ENCODE measurements around the gene ZNF835.
"Not testable (repeated sequence)": the region's sequence is repeated elsewhere in the genome, so short reads cannot be mapped to it uniquely, and the experiment has no call there.

The ZNF835 gene

DNA sequence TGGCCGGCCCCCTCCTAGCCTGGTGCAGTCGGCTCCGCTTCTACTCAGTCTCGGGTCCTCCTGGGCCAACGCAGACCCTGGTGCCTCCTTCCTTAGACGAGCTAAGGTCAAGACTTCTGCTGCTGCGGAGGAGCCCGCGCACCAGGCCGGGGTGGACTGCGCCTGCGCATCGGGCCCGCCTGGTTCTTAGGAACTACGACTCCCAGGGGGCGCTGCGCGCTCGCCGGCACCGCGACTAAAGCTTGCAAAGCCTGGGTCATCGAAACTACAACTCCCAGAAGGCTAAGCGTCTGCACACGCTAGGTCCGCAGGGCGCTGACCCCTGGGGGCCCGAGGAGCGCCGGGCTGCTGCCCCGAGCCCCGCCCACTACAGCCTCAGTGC is at the start of gene ZNF835:
Gene ZNF835, minus strand, starts transcription at position 145 of the 382 bp plus-strand sequence. CDS start 6,559 bp downstream, outside the sequence.
- DNase-seq = no peak

DNA sequence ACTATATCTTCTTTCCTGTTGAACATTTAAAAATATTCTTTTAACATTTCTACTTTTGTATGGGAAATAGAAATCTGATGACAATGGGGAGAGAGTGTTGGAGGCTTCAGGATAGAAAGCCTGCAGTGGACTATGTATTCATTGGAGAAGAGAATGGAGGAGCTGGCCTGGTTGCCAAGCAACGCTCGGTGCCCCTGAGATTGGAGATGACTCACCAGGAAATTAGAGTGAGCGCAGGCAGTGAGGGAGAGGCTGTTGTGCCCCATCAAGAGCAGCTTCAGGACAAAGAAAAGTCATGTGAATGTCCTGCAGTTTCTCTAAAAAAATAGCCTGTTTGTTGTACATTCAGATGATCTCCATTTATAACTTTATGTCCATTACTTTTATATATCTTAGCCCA is 48.7 kb upstream of the ZNF835 start:
- DNase-seq = no peak

DNA sequence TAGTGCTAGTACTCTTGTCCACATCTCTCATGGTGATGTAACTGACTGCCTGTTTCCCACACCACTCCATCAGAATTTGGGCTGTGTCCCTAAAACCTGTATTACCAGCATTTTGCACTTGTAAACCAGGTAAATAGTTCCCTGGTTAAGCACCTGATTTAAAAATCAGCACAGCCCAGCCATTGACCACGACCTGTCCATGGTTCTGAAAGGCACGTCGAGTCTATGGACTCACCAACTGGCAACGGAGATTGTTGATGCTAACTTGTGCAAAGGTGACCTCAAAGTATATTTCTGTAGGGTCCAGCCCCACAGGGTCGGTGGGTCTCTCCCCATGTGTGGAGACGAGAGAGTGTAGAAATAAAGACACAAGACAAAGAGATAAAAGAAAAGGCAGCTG is 46.7 kb upstream of the ZNF835 start:
- no peak for DNase-seq

DNA sequence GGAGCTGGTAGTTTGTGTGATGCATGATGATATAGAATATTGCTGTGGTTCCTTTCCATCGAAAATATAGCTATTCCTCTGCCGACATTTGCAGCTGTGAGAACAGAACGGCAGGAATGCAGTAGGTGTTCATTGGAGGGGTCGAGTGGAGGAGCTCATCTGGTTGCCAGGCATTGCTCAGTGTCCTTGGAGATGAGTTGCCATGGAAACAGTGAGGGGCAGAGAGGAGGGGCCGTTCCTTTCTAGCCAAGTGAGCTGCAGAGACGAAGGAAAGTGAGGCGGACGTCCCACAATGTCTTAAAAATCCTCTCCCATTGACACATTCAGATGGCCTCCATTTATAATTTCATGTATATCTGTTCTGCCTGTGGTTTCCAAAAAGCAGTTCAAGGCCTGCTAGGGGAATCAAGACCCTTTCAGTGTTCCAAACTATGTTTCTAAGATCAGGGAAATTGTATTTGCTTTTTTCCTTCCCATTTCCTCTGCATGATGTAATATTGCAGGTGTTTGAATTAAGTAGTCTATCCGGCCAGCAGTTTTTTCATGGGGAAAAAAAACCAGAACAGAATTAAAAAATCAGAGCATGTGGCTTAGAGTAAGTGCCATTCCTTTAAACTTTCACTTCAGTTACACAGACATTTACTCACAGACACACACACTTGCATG is 41.2 kb upstream of the ZNF835 start:
- no peak for DNase-seq

DNA sequence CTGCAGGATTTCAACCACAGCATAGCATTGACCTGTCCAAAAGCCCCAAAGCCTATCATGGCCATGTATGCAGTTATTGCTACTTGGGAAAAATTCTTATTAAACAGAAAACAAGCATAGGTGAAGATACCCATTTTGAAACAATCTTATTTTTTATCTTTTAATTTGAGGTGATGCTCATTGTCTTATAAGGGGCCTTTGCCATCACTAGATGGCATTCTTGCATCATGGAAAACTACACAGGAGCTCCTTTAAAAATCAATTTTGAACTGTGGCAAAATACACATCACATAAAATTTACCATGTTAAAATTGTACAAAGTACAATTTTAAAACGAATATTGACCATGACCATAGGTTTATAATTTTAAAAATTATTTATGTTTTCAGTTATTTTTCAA is 38.9 kb upstream of the ZNF835 start:
- DNase-seq = no peak

DNA sequence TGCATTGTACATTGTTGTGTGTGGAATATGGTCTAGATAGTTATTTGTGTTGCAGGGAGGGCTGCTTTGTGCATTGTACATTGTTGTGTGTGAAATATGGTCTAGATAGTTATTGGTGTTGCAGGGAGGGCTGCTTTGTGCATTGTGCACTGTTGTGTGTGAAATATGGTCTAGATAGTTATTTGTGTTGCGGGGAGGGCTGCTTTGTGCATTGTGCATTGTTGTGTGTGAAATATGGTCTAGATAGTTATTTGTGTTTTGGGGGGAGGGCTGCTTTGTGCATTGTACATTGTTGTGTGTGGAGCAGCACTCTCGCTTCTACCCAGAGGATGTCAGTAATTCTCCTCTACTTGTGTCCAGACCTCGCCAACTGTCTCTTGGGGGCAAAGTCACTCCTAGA is 36.3 kb upstream of the ZNF835 start:
- DNase-seq = no peak

DNA sequence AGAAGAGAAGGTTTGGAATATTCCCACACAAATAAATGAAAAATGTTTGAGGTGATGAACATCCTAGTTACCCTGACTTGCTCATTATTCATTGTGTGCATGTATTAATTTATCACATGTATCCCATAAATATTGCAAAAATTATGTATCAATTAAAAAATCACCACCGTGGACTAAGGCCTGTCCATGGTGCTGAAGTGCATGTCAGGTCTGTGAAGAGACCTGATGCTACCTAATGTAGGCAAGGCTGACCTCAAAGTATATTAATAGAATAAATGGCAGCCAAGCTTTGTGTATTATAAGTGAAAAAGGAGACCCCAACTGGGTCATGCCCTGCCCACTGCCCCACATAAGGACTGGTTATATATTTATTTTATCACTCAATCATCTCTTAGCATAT is 34.4 kb upstream of the ZNF835 start:
- no peak for DNase-seq

DNA sequence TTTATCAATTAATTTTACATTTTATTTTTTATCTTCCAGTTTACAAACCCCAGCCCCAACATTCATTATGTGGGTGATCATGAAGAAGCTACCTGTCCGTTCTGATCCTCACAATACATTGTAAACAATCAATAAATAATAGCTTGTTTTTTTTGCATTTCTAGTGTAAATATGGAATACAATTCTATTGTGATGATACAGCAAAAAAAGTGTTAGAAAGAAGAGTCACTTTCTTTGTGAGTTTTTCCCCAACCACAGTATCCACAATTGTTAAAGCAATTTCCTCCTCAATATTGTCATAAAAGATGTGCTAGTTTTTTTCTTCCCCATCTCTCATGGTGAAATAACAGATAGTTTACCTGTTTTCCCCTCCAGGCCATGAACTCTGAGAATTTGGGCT is 30.3 kb upstream of the ZNF835 start:
- no peak for DNase-seq

DNA sequence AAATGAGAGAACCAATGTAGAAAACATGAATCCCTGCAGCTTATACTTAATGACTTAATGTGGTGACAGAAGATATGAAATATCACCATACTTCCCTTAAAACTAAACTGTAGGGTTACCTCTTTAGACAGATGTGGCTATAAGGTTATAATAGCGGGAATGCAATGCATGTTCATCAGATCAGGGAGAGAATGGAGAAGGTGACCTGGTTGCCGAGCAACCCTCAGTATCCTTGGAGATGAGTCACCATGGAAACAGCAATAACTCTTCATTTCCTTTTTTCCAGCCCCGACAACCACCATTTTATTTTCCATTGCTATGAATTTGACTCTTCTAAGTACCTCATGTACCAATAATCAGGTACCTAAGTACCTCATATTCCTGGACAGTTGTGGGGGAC is 28.0 kb upstream of the ZNF835 start:
- no peak for DNase-seq

DNA sequence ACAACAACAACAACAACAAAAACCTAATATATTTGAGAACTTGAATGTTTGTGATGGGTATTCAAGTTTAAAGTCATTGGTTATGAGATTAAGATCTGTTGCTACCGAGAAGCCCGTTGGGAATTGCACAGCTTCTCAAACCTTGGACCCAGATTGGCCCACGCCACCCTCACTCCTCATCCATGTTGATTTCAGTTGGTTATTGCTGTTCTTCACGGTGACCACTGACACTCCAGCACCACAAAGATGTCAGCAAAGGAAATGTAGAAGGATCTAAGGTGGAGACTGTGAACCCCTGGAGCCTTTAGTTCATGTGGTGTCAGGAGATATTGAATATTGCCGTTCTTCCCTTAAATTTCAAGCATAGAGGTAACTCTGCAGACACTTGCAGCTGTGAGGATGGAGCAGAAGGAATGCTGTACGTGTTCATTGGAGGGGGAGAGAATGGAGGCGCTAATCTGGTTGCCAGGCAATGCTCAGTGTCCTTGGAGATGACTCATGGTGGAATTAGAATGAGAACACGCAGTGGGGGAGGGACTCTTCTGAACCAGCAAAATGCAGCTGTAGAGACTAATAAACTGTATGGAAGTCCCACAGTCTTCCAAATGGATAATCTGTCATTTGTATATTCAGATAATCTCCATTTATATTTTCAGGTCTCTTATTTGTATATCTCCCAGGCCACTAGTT is 20.8 kb upstream of the ZNF835 start:
- DNase-seq = no peak

DNA sequence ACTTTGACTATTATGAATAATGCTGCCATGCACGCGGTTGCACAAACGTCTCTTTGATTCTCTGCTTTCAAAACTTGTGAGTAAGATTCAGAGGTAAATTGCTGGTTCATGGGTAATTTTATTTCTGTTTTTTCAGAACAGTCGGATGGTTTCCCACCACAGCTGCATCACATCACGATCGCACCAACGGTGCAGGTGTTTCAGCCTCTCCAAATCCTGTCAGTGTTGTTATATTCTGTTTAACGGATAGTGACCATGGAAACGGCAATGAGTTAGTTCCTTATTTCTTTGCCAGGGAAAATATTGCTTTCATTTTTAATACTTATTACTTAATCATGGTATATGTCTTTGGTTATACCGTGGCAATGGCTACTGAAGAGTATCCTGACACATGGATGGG is 19.1 kb upstream of the ZNF835 start:
- no peak for DNase-seq

DNA sequence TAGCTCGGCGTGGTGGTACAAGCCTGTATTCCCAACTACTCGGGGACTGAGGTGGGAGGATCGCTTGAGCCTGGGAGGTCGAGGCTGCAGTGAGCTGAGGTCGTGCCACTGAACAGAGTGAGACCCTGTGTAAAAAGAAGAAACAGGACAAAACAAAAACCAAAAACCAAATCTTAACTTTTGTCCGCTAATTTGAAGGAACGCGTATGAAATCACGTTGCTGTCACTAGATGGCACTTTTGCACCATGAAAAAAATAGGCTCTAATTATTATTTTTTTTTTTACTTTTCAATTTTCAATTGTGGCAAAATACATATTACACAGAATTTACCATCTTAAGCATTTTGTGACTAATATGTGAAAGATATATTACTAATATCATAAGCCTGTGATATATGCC is 17.6 kb upstream of the ZNF835 start:
- no peak for DNase-seq

DNA sequence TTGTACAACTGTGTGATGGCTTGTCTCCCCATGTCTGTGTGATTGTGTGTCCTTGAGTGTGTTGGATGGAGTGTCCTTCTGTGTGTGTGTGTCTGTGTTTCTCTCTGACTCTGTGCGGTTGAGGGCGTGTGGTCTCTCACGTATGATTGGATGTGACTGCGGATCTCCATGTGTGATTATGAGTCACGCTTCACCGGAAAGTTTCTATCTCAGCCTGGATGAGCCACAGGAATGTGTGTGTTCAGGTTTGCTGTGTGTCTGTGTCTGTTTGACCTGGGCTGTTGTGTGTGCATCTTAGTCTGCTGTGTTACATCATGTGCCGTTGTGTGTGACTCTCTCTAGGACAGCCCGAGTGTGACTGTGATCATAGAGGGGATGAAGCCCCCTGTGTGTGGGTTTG is 15.5 kb upstream of the ZNF835 start:
- DNase-seq = no peak

DNA sequence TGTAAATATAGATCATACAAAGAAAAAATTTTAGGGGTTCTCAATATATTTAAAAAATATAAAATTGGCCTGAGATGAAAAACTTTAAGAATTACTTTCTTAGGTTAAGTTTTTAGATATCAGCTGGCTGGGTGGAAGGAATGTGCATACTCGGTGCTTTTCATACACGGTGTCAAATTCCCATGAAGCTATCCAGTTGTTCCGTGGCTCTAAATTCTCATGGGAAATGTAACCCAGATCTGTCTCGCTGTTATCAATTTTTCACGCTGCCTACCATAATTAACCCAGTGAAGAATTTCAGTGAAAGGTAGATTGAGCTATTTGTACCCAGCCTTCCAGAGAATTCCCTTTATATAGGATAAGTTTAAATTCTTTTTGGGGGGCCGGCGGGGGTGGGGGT is 11.6 kb upstream of the ZNF835 start:
- DNase-seq = no peak

DNA sequence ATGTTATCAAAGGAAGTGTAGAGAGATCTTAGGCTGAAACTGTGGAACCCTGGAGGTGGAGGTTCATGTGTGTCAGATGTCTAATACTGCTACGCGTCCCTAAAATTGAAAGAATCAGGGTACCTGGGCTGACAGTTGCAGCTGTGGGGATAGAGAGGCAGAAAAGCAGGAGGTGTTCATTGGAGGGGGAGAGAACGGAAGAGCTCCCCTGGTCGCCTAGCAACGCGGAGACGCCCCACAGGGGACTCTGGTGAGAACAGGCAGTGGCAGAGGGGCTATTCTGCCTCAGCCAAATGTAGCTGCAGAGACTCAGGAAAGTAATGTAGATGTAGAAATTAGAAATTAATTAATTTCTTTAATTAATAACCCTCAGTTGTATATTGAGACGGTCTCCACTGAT is 10.1 kb upstream of the ZNF835 start:
- no peak for DNase-seq

DNA sequence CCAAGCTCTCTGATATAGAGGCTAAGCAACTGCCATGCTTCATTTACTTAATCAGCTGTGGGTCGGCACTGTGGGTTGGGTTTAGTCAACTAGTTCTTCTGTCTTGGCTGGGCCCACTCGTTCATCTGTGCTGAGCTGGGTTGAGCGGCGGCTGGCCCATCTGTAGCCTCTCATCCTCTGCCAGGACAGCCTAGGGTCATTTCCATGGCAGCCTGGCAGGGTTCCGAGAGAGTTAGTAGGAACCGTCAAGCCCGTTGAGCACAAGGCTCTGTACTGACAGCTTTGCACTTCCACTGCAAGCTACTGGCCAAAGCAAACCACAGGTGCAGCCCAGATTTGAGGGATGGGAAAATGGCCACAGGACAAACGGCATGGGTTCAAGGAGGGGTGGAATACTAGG is 6.6 kb upstream of the ZNF835 start:
- no peak for DNase-seq

DNA sequence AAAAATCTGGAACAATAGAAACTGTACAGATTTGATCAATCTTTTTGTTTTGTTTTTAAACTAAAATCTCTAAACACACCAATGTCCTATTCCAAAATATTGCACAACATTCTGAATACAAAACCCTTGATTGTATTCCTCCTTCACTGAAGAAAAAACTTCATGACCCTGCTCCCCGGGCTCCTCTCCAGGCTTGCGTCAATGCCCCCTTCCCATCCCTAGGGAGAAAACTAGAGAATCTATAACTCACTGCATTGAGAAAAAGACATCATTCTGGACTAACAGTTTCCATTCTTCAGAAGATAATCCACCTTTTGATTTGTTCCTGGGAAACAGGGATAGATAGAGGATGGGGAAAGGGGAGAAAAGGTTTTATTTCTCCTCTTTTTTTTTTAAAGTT is 1.1 kb upstream of the ZNF835 start:
- DNase-seq = not testable (repeated sequence)

DNA sequence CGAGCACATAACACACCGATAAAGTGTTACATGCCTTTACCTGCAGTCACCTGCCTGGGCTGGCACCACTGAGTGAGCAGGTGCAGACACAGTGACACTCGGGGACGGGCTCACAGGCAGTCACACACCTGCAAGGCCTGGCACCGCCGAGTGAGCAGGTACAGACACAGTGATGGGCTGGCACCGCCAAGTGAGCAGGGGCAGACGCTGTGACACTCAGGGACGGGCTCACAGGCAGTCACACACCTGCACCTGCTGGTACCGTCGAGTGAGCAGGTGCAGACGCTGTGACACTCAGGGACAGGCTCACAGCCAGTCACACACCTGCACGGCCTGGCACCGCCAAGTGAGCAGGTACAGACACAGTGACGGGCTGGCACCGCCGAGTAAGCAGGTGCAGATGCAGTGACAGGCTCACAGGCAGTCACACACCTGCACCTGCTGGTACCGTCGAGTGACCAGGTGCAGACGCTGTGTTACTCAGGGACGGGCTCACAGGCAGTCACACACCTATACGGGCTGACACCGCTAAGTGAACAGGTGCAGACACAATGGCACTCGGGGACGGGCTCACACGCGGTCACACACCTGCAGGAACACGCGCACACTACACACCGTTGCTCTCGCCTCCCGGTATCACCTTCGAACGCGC is 470 bp downstream of the ZNF835 start:
- no peak for DNase-seq

DNA sequence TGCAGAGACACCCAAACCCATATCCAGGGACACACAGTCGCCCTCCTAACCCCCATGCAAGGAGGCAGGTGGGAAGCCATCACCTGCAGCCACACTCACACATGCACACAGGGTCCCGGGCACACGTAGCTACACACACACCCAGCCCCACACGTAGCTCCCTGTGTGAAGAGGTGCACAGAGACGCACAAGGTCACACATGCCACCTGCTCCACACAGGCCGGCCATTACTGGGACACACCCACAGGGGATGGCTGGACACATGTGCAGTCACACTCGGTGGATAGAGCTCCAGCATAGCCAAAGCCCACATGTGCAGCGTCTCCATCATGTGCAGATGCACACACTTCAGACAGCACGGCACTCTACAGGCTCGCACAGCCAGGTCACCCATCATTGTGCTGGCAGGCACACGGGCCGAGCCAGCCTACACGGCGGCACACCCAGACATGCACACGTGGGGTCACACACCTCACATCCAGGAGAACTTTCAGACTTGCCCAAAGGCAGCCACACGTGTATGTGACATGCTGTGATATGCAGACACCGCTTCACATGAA is 1.1 kb downstream of the ZNF835 start:
- DNase-seq = no peak

DNA sequence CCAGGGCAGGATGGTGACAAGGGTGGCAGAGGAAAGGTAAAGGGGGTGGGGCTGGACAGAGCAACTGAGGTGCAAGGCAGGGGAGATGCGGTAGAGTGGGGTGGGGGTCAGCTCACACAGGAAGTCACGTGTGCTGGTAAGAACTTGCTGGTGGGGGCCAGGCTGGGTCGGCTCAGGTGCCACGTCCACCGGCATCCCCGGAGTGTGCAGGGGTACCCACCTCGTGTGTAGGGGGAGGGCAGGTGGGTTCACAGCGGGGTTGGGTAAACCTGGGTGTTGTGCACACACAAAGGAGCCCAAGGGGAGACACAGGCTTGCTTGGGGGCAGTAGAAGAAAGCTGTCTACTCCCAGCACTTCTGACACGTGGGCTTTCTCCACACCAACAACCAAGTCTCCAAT is 2.9 kb downstream of the ZNF835 start:
- no peak for DNase-seq

DNA sequence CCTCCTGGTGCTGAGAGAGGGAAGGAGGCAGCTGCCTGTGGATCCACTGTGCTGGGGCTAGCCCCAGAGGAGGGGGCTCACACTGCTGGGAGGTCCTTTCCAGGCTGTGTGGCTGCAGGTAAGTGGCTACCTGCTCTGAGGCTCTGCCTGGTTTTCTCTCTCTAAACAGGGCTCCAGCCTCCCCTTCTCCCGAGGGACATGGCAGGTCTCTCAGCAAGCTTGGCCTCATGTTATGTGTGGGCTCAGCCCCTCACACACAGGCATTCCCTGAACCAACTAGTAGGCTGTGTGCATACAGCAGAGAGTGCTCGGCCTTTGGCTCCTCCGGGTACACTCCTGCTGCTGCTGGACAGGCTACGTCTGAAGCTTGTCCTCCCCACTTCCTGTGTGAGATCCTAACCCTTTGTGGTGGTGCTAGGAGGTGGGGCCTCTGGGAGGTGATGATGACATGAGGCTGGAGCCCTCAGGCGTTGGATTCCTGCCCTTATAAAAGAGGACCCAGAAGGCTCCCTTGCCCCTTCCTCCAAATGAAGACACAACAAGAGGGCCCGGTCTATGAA is 4.2 kb downstream of the ZNF835 start:
- DNase-seq = no peak

DNA sequence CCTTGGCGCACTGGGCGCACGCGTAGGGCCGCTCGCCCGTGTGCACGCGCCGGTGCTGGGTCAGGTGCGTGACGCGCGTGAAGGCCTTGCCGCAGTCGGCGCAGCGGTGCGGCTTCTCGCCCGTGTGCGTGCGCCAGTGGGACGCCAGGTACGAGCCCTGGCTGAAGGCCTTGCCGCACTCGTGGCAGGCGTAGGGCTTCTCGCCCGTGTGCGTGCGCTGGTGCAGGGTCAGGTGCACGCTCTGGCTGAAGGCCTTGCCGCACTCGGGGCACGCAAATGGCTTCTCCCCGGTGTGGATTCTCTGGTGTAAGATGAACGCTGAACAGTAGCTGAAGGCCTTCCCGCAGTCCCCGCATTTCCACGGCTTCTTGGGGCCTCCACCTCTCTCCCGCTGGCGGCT is 7.0 kb downstream of the ZNF835 start:
- no peak for DNase-seq

DNA sequence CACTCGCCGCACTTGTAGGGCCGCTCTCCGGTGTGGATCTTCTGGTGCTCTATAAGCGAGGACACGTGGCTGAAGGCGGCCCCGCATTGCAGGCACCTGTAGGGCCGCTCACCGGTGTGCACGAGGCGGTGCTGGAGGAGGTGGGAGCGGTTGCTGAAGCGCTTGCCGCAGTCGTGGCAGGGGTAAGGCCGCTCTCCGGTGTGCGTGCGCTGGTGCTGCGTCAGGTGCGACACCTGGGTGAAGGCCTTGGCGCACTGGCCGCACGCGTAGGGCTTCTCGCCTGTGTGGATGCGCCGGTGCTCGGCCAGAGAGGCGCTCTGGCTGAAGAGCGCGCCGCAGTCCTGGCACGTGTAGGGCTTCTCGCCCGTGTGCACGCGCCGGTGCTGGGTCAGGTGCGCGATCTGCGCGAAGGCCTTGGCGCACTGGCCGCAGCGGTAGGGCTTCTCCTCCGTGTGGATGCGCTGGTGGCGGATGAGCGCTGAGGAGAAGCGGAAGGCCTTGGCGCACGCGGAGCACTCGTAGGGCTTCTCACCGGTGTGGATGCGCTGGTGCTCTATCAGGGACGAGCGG is 7.5 kb downstream of the ZNF835 start:
- no peak for DNase-seq

DNA sequence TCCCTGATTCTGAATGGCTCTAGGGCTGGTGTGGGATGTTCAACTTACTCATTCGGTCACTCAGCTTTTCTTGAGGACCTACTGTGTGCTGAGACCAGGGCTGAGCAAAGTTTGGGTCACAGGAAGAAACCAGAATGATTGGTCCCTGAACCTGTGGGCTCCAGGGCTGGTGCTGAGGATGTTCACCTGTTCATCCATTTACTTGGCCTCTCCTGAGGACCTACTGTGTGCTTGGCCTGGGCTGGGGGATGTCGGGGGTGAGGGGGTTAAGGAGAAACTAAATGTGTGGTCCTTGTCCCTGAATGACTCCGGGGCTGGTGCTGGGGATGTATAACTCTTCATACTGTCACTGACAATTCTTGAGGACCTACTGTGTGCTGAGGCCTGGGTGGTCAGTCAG is 10.3 kb downstream of the ZNF835 start:
- DNase-seq = no peak

All from SIG-M5 (cell line).